ENCODE data around the gene SFTPA1.
"Not testable (repeated sequence)": the region's sequence is repeated elsewhere in the genome, so short reads cannot be mapped to it uniquely, and the experiment has no call there.

- TF ChIP-seq SUZ12 (IDR thresholded peaks at IDR 0.05; ENCODE audit: extremely low read depth, insufficient read depth, insufficient read length); YY1 (IDR thresholded peaks at IDR 0.05; ENCODE audit: insufficient read depth, insufficient read length); ZNF274 (IDR thresholded peaks at IDR 0.05; ENCODE audit: low read depth, low read length): not testable (repeated sequence)
These were observed 646 bp downstream of the SFTPA1 start for GRCh38 chr10:79611193-79611976.
